H9 (cell line): ENCODE measurements around the gene CLOCK. TPM values are rescaled to one million over a fixed set of nuclear protein-coding genes. Genes with fewer than 3 reads are reported as not detected.
A peak's percentile ranks its signal among the peaks of the same experiment; 100 is the strongest.

ENCODE experiments used
- DNase-seq: peaks from one replicate; pipeline ENCODE4 v3.0.0-alpha.2; 2017
- H2AFZ ChIP-seq: one replicate; pipeline ENCODE4 v1.6.1; 2013; ENCODE audit warnings: mild to moderate bottlenecking, low read length, control low read depth, moderate library complexity
- H2AK5ac ChIP-seq: 2 replicates; pipeline ENCODE4 v1.6.1; 2013; ENCODE audit warnings: low read length, control low read depth, mixed read lengths; ENCODE audit not compliant: insufficient read length
- H2BK120ac ChIP-seq: one replicate; pipeline ENCODE4 v1.6.1; 2013; ENCODE audit warnings: low read depth, mild to moderate bottlenecking, low read length, control low read depth, inconsistent platforms; ENCODE audit not compliant: poor library complexity, severe bottlenecking
- H2BK12ac ChIP-seq: 2 replicates; pipeline ENCODE4 v1.6.1; 2013; ENCODE audit warnings: low read length, control low read depth, mixed read lengths, low read depth; ENCODE audit not compliant: insufficient read length
- H2BK15ac ChIP-seq: 2 replicates; pipeline ENCODE4 v1.6.1; 2013; ENCODE audit warnings: low read depth, low read length, control low read depth
- H2BK20ac ChIP-seq: one replicate; pipeline ENCODE4 v1.6.1; 2013; ENCODE audit warnings: low read depth, mild to moderate bottlenecking, low read length, control low read depth, inconsistent platforms; ENCODE audit not compliant: poor library complexity, severe bottlenecking
- H2BK5ac ChIP-seq: 2 replicates; pipeline ENCODE4 v1.6.1; 2013; ENCODE audit warnings: low read length, control low read depth, mixed read lengths; ENCODE audit not compliant: insufficient read length
- H3K14ac ChIP-seq: 2 replicates; pipeline ENCODE4 v1.6.1; 2013; ENCODE audit warnings: low read length, control low read depth; ENCODE audit not compliant: insufficient read depth
- H3K18ac ChIP-seq: 2 replicates; pipeline ENCODE4 v1.6.1; 2013; ENCODE audit warnings: low read depth, mild to moderate bottlenecking, mixed read lengths, low read length, control low read depth; ENCODE audit not compliant: insufficient read length
- H3K23ac ChIP-seq: 2 replicates; pipeline ENCODE4 v1.6.1; 2013; ENCODE audit warnings: low read length, control low read depth, mixed read lengths, low read depth; ENCODE audit not compliant: insufficient read length
- H3K23me2 ChIP-seq: 2 replicates; pipeline ENCODE4 v1.6.1; 2013; ENCODE audit warnings: low read depth, mild to moderate bottlenecking, mixed read lengths, low read length, control low read depth; ENCODE audit not compliant: insufficient read length, poor library complexity, severe bottlenecking
- H3K27ac ChIP-seq: 2 replicates; pipeline ENCODE4 v1.5.1; 2013; ENCODE audit warnings: low read length, control low read depth, mixed read lengths, low read depth; ENCODE audit not compliant: insufficient read length
- H3K27me3 ChIP-seq: 2 replicates; pipeline ENCODE4 v1.6.1; 2013; ENCODE audit warnings: low read length, control low read depth, inconsistent platforms; ENCODE audit not compliant: insufficient read depth
- H3K4ac ChIP-seq: 2 replicates; pipeline ENCODE4 v1.6.1; 2013; ENCODE audit warnings: low read depth, mild to moderate bottlenecking, control low read depth, inconsistent platforms, low read length, moderate library complexity
- H3K4me1 ChIP-seq: 2 replicates; pipeline ENCODE4 v1.6.1; 2013; ENCODE audit warnings: low read length, control low read depth, inconsistent platforms; ENCODE audit not compliant: insufficient read depth
- H3K4me2 ChIP-seq: 2 replicates; pipeline ENCODE4 v1.6.1; 2013; ENCODE audit warnings: low read length, control low read depth, mixed read lengths; ENCODE audit not compliant: insufficient read length, insufficient read depth
- H3K56ac ChIP-seq: 2 replicates; pipeline ENCODE4 v1.6.1; 2013; ENCODE audit warnings: low read depth, mild to moderate bottlenecking, mixed read lengths, low read length, control low read depth; ENCODE audit not compliant: insufficient read length
- H3K79me1 ChIP-seq: 2 replicates; pipeline ENCODE4 v1.6.1; 2013; ENCODE audit warnings: low read depth, mild to moderate bottlenecking, moderate library complexity, low read length, control low read depth, inconsistent platforms; ENCODE audit not compliant: insufficient read depth, poor library complexity, severe bottlenecking
- H3K79me2 ChIP-seq: 2 replicates; pipeline ENCODE4 v1.6.1; 2013; ENCODE audit warnings: low read length, control low read depth, inconsistent platforms; ENCODE audit not compliant: insufficient read depth
- H3K9ac ChIP-seq: 2 replicates; pipeline ENCODE4 v1.6.1; 2013; ENCODE audit warnings: low read length, control low read depth, mixed read lengths; ENCODE audit not compliant: insufficient read length; ENCODE audit errors: extremely low read depth
- H3K9me3 ChIP-seq: one replicate; pipeline ENCODE4 v1.6.1; 2013; ENCODE audit warnings: low read depth, low read length, inconsistent platforms; ENCODE audit not compliant: control insufficient read depth
- H3T11ph ChIP-seq: one replicate; pipeline ENCODE4 v1.6.1; 2013; ENCODE audit warnings: mild to moderate bottlenecking, low read length, control low read depth, inconsistent platforms
- H4K20me1 ChIP-seq: one replicate; pipeline ENCODE4 v1.6.1; 2013; ENCODE audit not compliant: control insufficient read depth, insufficient read length, insufficient read depth
- H4K5ac ChIP-seq: 2 replicates; pipeline ENCODE4 v1.6.1; 2013; ENCODE audit warnings: low read depth, mild to moderate bottlenecking, mixed read lengths, low read length, control low read depth; ENCODE audit not compliant: insufficient read length
- H4K8ac ChIP-seq: replicated peaks from 2 replicates; pipeline ENCODE4 v1.6.1; 2013; ENCODE audit warnings: low read length, control low read depth, mixed read lengths, low read depth; ENCODE audit not compliant: insufficient read length
- H4K91ac ChIP-seq: 2 replicates; pipeline ENCODE4 v1.6.1; 2013; ENCODE audit warnings: low read depth, mild to moderate bottlenecking, moderate library complexity, mixed read lengths, low read length, control low read depth; ENCODE audit not compliant: insufficient read length
- H3K27ac Mint-ChIP-seq, 3 experiments: 2 replicates in 2 of 3; 3 replicates in 1 of 3; pipeline ENCODE4 v1.8.0; 2020 to 2021; ENCODE audit warnings: mixed read lengths in 3 of 3, mild to moderate bottlenecking in 1 of 3, moderate library complexity in 1 of 3
- H3K27me3 Mint-ChIP-seq: 2 replicates; pipeline ENCODE4 v1.8.0; 2021; ENCODE audit warnings: low read depth, mild to moderate bottlenecking, moderate library complexity, mixed read lengths
- H3K36me3 Mint-ChIP-seq, 3 experiments: 2 replicates in 2 of 3; 3 replicates in 1 of 3; pipeline ENCODE4 v1.8.0; 2020 to 2021; ENCODE audit warnings: low read depth in 3 of 3, mixed read lengths in 3 of 3; ENCODE audit not compliant: insufficient read depth in 1 of 3
- H3K4me1 Mint-ChIP-seq, 2 experiments: 2 replicates each; pipeline ENCODE4 v1.8.0; 2020; ENCODE audit warnings: mixed read lengths in 2 of 2
- H3K4me3 Mint-ChIP-seq, 2 experiments: 2 replicates in 1 of 2; 3 replicates in 1 of 2; pipeline ENCODE4 v1.8.0; 2020 to 2021; ENCODE audit warnings: mild to moderate bottlenecking in 2 of 2, mixed read lengths in 2 of 2, moderate library complexity in 1 of 2
- H3K9me3 Mint-ChIP-seq, 2 experiments: 2 replicates in 1 of 2; 3 replicates in 1 of 2; pipeline ENCODE4 v1.8.0; 2020; ENCODE audit warnings: mild to moderate bottlenecking in 2 of 2, mixed read lengths in 2 of 2, moderate library complexity in 1 of 2
- CTCF ChIP-seq: fragments of 200-600 bp; sonication (generic); conservative IDR thresholded peaks from 3 replicates; pipeline ENCODE4 v1.8.0; 2021; ENCODE audit warnings: antibody characterized with exemption, mild to moderate bottlenecking
- WGBS: extraction: QIAGEN DNeasy Blood & Tissue Kit; methylation state at CpG from one replicate; pipeline ENCODE4 v1.1.7; 2013; ENCODE audit warnings: missing lambda C conversion rate, low lambda C conversion rate, mixed read lengths; ENCODE audit not compliant: insufficient read length; ENCODE audit errors: extremely low coverage; 5-methylcytosine and 5-hydroxymethylcytosine counted together
- total RNA-seq: library from RNA; stranded (reverse); gene quantifications from 2 replicates; pipeline ENCODE4 v1.2.1, GENCODE V29; 2021

CLOCK gene
- total RNA-seq, 1 experiment from 2014 or later = 16.2 TPM

GRCh38 chr4:55397126-55397436 lies 149.6 kb downstream of the CLOCK start:
- H3K27ac ChIP-seq = no peak overlapping the region
- no peak overlapping the region for H2BK15ac ChIP-seq
- no peak overlapping the region for H3K18ac ChIP-seq
- no peak overlapping the region for H3K4ac ChIP-seq
- no peak overlapping the region for H4K91ac ChIP-seq
- H3K9ac ChIP-seq = peak overlapping the region; percentile 94
- H2BK20ac ChIP-seq = no peak overlapping the region
- peaks cover 10% of the 10 kb centered on the region for H3K23me2 ChIP-seq
- H2BK120ac ChIP-seq = no peak overlapping the region
- H4K20me1 ChIP-seq = no peaks in the 10 kb centered on the region
- H2AK5ac ChIP-seq = no peak overlapping the region
- no peak overlapping the region for H3K23ac ChIP-seq
- Mint-ChIP-seq H3K27me3 (no peaks in the 10 kb centered on the region; the same call in 1 of the 2 replicates), H3K4me1 (peaks cover 31 to 32% of the 10 kb centered on the region in 2 experiments), H3K9me3 (no peaks in the 10 kb centered on the region; a peak in 1 of 5 replicates), H3K4me3 (peak overlapping the region; percentile 88 to 93), H3K36me3 (peaks cover 26 to 37% (median 33%) of the 10 kb centered on the region in 3 experiments), H3K27ac (peak overlapping the region in 2 of 3 experiments; percentile 81 to 86; a peak in 5 of 7 replicates)
- no peak overlapping the region for H3K56ac ChIP-seq
- no peaks in the 10 kb centered on the region for H3K79me1 ChIP-seq
- H3K9me3 ChIP-seq = no peaks in the 10 kb centered on the region
- no peak for DNase-seq
- no peak overlapping the region for H3K14ac ChIP-seq
- H3K4me1 ChIP-seq = no peaks in the 10 kb centered on the region
- H3K27me3 ChIP-seq = no peaks in the 10 kb centered on the region
- no peak overlapping the region for H2BK5ac ChIP-seq
- TF ChIP-seq CTCF = no peak
- no peak overlapping the region for H3T11ph ChIP-seq
- no peak overlapping the region for H2BK12ac ChIP-seq
- H4K8ac ChIP-seq = no peak overlapping the region
- H2AFZ ChIP-seq = no peak overlapping the region
- peak overlapping the region; percentile 83 for H3K4me2 ChIP-seq
- peaks cover 33% of the 10 kb centered on the region for H3K79me2 ChIP-seq
- WGBS = no CpG with 5 or more reads among the region's 7 CpGs
- H4K5ac ChIP-seq = no peak overlapping the region
